Tibial nerve (tissue), 4 donors: ENCODE measurements around the gene GPX2.

ENCODE experiments used
- CTCF ChIP-seq, 5 experiments: fragments of 200-600 bp in 3 of 5; fragments of 450-650 bp in 2 of 5; sonication (generic) in 3 of 5; IDR thresholded peaks; one replicate each; pipeline ENCODE4 v1.5.1; 2016 to 2019; ENCODE audit warnings: antibody characterized with exemption in 5 of 5, mild to moderate bottlenecking in 3 of 5, moderate library complexity in 2 of 5
- EP300 ChIP-seq, 2 donors: sonication (generic); formaldehyde crosslinking; IDR thresholded peaks; one replicate each; pipeline ENCODE4 v1.6.1; 2017; ENCODE audit warnings: antibody characterized with exemption in 2 of 2, mild to moderate bottlenecking in 1 of 2

- TF ChIP-seq EP300 (IDR thresholded peaks at IDR 0.05) = no peak
- no peak for TF ChIP-seq CTCF (IDR thresholded peaks at IDR 0.05)
Measured at GRCh38 chr14:64915029-64915424, 27.5 kb downstream of the GPX2 start.
